CD1c-positive myeloid dendritic cell (primary cell): ENCODE measurements around the gene PIPOX.
A peak's percentile ranks its signal among the peaks of the same experiment; 100 is the strongest.
"Not testable (repeated sequence)": the region's sequence is repeated elsewhere in the genome, so short reads cannot be mapped to it uniquely, and the experiment has no call there.

ENCODE experiments used
- DNase-seq: peaks from one replicate; pipeline ENCODE4 v3.0.0-alpha.2; 2016; ENCODE audit errors: extremely low spot score

Gene PIPOX

GRCh38 chr17:29076087-29076486 lies 33.1 kb downstream of the PIPOX start:
- no peak for DNase-seq

DNA sequence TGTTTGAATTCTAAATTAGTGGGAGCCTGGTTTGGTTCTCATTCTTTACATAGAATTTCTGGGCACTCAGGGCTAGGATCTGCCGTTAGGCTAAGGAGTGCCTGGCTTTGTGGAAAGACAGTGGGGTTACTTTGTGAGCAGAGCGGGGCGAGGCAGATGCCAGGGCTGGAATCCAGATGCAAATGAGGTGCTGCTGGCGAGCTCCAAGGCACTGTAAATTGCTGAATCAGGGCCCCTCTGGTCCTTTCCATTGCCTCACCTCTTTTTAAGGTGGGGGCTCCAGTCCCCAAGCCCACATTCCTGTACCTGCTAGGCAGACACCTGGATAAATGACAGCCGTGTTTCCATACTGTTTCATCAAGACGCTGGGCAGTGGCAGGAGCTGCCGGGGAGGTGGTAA lies 33.8 kb downstream of the PIPOX start:
- DNase-seq = no peak

GRCh38 chr17:29077320-29077719 lies 34.4 kb downstream of the PIPOX start:
- no peak for DNase-seq

- peak; percentile 51 for DNase-seq
These were observed 35.5 kb downstream of the PIPOX start for GRCh38 chr17:29078183-29079045.

DNA sequence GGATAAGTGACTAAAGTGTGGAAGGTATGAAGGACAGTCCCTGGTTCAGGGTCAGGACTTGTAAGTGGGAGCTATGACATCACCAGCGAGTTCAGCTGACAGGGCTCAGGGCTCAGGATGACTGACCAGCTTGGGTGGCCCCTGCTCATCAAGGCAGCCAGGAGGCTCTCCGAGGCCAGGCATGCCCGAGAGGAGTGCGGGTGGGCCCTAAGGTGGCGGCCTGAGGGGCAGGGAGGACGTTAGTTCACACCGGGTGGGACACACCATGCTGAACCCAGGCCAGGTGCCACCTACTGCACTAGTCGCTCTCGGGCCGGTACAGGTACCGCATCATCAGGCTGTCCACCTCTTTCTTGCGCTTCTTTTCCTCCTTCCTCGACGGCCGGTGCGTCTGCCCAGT lies 36.5 kb downstream of the PIPOX start:
- DNase-seq = no peak

DNA sequence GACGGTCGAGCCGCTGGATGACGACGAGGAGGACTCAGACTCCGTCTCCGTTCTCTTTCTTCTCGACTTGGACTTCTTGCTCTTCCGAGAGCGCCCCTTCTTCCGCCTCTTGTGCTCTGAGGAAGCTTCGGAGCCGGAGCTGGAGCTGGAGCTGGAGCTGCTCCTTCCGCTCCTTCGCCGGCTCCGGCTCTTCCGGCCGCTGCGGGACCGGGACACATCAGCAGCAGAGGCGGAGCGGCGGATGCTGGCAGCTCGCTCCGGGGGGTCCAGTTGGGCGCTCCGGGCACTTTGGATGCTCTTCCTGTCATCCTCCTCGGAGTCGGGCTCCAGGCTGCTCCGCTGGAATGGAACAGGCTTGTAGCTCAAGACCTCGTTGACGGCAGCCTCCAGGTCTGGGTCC lies 36.9 kb downstream of the PIPOX start:
- no peak for DNase-seq

GRCh38 chr17:29080323-29080722 lies 37.4 kb downstream of the PIPOX start:
- no peak for DNase-seq

DNA sequence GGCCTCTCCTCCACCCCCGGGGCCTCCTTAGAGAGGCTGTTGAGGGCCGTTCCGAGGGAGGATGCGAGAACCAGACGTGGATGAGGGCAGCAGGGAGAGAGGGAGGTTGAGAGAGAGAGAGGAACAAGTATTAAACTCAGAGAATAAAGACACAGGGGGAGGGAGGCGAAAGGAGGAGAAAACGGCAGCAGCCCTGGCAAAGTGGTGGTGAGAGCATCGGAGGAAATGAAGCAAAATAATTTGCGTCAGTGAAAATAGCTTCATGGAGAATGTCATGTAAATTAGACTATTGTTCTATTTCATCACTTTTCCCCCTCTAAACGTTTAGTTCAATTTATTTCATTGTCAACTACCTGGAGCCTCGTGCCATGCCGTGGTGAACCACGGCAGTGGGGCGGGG lies 38.0 kb downstream of the PIPOX start:
- DNase-seq = no peak

- DNase-seq = no peak
These were observed 41.7 kb downstream of the PIPOX start for GRCh38 chr17:29084541-29085146.

DNA sequence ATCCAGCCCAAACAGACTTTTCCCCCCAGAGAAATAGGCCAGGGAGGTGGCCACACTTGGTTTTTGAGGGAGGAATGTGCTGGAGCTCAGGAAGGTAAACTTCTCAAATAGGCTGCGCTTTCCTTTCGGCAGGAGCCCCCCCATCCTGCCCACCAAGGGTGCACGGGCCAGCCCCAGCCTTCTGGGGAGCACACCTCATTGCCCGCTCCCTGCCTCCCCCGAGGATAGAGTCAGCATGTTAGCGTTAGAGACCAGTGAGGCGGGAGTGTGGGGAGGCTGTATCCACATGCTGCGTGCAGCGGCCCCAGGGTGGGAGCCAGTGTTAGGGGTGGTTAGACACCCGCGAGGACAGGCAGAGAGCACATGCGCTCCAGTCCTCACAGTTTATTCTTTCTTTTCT lies 42.3 kb downstream of the PIPOX start:
- DNase-seq = no peak

DNA sequence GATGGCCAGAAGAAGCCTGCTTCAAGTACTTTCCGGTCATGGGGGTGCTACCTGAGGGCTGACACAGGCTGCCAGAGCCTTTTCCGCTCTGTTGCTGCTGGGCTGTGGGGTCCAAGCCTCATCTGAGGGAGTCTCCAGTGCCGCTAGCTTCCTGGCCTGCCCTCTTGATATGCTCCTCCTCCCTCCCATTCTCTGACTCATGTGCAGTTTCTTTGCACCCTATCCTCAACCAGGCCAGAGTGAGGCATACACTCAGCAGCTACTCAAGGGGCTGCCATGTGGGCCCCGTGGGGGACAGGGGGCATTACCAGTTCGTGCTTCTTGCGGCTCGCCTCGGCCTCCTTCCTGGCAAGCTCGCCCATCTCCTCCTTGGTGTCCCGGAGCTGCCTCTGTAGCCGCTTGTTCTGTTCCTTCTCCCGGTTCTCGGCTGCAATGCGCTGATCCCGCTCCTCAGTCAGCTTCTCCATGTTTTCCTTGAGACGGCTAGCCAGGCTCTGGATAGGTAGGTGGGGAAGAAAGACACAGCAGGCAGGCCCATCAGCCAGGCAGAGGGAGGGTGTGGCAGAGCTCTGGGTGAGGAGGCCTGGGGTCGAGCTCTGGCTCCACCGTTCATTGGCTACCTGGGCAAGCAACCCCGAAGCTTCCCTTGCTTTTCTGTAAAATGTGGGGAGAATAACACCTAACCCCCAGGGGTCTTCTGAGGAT lies 43.8 kb downstream of the PIPOX start:
- no peak for DNase-seq

GRCh38 chr17:29088782-29089181 lies 45.8 kb downstream of the PIPOX start:
- DNase-seq = not testable (repeated sequence)

- DNase-seq = no peak
These were observed 46.7 kb downstream of the PIPOX start for GRCh38 chr17:29089601-29090044.

- DNase-seq = no peak
These were observed 47.2 kb downstream of the PIPOX start for GRCh38 chr17:29090108-29090507.

- no peak for DNase-seq
These were observed 48.0 kb downstream of the PIPOX start for GRCh38 chr17:29090750-29091605.

DNA sequence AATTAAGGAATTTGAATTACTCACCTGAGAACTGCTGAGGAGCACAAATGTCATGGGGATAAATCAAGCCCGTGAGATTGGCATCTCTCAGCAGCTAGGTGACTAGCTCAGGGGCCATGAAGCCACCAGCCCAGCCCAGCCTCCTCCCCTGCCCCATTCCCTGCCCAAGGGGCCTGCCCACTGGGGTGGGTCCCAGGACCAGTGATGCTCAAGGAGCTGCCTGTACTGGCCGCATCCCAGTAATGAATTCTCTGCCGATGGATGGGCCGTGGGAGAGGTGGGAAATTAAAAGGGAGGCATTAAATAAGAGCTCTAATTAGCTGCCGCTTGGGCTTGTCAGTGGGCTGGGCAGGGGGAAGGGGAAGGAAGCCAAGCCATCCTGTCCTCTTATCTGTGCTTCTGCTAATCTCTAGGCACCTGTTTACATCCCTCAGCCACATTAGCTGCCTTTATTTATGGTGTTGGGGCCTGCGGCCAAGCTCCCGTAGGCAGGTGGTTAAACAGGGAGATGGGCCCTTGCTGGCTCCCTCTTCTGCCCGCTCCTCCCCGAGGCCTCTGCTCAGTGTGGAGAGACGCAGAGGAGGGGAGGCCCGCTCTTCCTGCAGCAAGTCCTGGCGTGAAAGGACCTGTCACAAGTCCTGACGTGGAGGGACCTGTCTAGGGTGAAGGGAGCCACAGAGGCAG lies 48.8 kb downstream of the PIPOX start:
- DNase-seq = no peak

DNA sequence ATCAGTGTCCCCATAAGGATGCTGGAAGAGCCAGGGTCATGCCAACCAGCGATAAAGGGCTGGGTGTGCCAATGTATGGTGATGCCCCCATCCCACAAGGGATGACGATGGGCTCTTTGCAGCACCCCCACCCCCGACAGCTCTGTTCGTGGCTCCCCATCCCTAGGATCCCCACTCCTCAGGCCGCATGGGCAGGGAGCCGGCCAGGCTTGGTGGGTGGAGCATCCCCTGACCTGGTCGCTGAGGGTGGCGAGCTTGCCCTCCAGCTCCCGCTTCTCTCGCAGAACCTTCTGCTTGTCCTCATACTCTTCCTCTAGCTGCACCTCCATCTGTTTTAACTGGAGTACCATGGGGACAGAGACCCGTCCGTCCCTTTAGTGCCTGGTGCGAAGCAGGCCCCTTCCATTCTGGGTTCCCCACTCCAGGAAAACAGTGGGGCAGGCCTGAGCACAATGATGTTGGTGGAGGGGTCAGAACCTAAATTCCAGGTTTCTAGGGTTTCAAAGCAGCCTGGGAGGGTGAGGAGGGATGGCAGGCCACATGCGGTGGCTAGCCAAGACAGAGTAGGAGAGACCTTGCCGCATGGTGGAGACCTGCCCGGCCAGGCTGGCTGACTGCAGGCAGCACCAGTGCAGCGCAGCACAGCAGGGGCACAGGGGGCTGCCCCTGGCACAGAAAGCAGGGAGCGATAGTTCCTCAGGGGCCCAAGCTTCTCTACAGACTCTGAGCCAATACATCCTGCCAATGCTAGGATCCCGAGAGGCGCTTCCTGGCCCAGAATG lies 50.3 kb downstream of the PIPOX start:
- no peak for DNase-seq

GRCh38 chr17:29094101-29094708 lies 51.3 kb downstream of the PIPOX start:
- no peak for DNase-seq

DNA sequence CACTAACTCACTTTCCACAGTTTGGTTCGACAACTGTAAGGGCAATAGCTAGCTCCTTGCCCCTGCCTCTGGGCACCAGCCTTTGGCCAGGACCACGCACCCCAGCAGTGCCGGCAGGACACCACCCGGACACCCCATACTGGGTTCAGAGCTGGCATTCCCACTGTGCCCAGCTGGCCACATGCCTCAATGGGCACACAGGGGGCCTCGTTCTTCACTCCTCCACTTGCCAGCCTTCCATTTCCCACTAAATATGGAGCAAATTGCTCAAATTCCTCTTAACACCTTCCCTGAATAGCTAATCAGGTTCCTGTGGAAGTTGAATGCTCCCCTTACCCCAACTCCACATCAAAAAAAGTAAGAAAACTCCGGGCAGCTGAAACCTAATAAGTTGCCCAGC lies 52.5 kb downstream of the PIPOX start:
- DNase-seq = no peak

DNA sequence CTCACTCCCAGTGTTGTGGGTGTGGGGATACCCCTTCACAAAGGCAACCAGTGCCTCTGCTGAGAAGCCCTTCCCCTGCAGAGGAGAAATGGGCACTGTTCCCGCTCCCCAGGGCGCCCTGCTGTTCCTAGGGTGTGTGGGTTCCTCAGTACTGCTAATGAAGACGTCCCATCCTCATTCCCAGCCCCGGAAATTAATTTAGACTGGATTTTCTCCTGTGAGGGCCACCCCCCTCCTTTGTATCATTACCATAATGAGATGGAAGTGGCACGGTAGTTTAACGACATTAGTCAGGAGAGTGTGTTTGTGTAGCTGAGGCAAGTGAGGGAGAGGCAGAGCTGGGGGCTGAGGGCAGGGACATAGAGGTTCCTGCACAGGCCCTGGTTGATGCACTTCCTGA lies 53.2 kb downstream of the PIPOX start:
- DNase-seq = no peak
